ENCODE measurements around the gene MEG3. TPM values are rescaled to one million over a fixed set of nuclear protein-coding genes. Genes with fewer than 3 reads are reported as not detected.

MEG3 gene
- total RNA-seq, 2 experiments from 2014 or later: not detected

- intact Hi-C loops (cut with micrococcal nuclease): no loop called here
- Mint-ChIP-seq H3K4me1 (ENCODE audit: low read depth) (no peaks in the 10 kb centered on the region), H3K27me3 (peaks cover 11% of the 10 kb centered on the region), H3K36me3 (no peaks in the 10 kb centered on the region), H3K9me3 (no peaks in the 10 kb centered on the region), H3K27ac (no peak overlapping the region), H3K4me3 (no peak overlapping the region)
- no peak for DNase-seq
- ChIA-PET POLR2A (no interaction called here), CTCF (interaction anchor here (0.6 kb wide), 1 partner anchor 16 kb away, joined by 4 read pairs; no protein-coding TSS in a partner anchor)
These were observed 8.3 kb downstream of the MEG3 start for GRCh38 chr14:100834082-100834793.

- Mint-ChIP-seq H3K9me3 (no peaks in the 10 kb centered on the region), H3K27ac (no peak overlapping the region), H3K36me3 (no peaks in the 10 kb centered on the region), H3K4me3 (no peak overlapping the region), H3K27me3 (peaks cover 7% of the 10 kb centered on the region), H3K4me1 (ENCODE audit: low read depth) (no peaks in the 10 kb centered on the region)
- intact Hi-C loops (cut with micrococcal nuclease): no loop called here
- POLR2A ChIA-PET: no interaction called here
- DNase-seq: no peak
- CTCF ChIA-PET: no interaction called here
These were observed 9.1 kb downstream of the MEG3 start for GRCh38 chr14:100834794-100835547.

GRCh38 chr14:100835548-100836310 is 9.8 kb downstream of the MEG3 start:
- CTCF ChIA-PET: no interaction called here
- POLR2A ChIA-PET: no interaction called here
- intact Hi-C loops (cut with micrococcal nuclease): no loop called here
- H3K4me1 Mint-ChIP-seq (ENCODE audit: low read depth): no peaks in the 10 kb centered on the region
- H3K27me3 Mint-ChIP-seq: peaks cover 7% of the 10 kb centered on the region
- no peak for DNase-seq
- no peak overlapping the region for H3K4me3 Mint-ChIP-seq
- no peak overlapping the region for H3K27ac Mint-ChIP-seq
- no peaks in the 10 kb centered on the region for H3K36me3 Mint-ChIP-seq
- H3K9me3 Mint-ChIP-seq: no peaks in the 10 kb centered on the region

- CTCF ChIA-PET: no interaction called here
These were observed 10.4 kb downstream of the MEG3 start for GRCh38 chr14:100836311-100836805.

GRCh38 chr14:100836941-100837804 is 11.3 kb downstream of the MEG3 start:
- H3K4me3 Mint-ChIP-seq: no peak overlapping the region
- H3K27ac Mint-ChIP-seq: no peak overlapping the region
- POLR2A ChIA-PET: no interaction called here
- intact Hi-C loops (cut with micrococcal nuclease): no loop called here
- H3K4me1 Mint-ChIP-seq (ENCODE audit: low read depth): no peaks in the 10 kb centered on the region
- CTCF ChIA-PET: no interaction called here
- H3K9me3 Mint-ChIP-seq: no peaks in the 10 kb centered on the region
- peaks cover 7% of the 10 kb centered on the region for H3K27me3 Mint-ChIP-seq
- no peak for DNase-seq
- no peaks in the 10 kb centered on the region for H3K36me3 Mint-ChIP-seq

More at GRCh38 chr14:100836311-100836805, 10.4 kb downstream of the MEG3 start:
- no peak for DNase-seq
- POLR2A ChIA-PET: no interaction called here
- Mint-ChIP-seq H3K4me3 (no peak overlapping the region), H3K36me3 (no peaks in the 10 kb centered on the region), H3K9me3 (no peaks in the 10 kb centered on the region), H3K27ac (no peak overlapping the region), H3K27me3 (peaks cover 7% of the 10 kb centered on the region), H3K4me1 (ENCODE audit: low read depth) (no peaks in the 10 kb centered on the region)
- intact Hi-C loops (cut with micrococcal nuclease): no loop called here

GRCh38 chr14:100837805-100838350 is 12.0 kb downstream of the MEG3 start:
- H3K4me1 Mint-ChIP-seq (ENCODE audit: low read depth): no peaks in the 10 kb centered on the region
- H3K36me3 Mint-ChIP-seq: no peaks in the 10 kb centered on the region
- no peaks in the 10 kb centered on the region for H3K9me3 Mint-ChIP-seq
- POLR2A ChIA-PET: no interaction called here
- DNase-seq: no peak
- peaks cover 5% of the 10 kb centered on the region for H3K27me3 Mint-ChIP-seq
- H3K27ac Mint-ChIP-seq: no peak overlapping the region
- intact Hi-C loops (cut with micrococcal nuclease): no loop called here
- no peak overlapping the region for H3K4me3 Mint-ChIP-seq
- CTCF ChIA-PET: no interaction called here

- intact Hi-C loops (cut with micrococcal nuclease): no loop called here
- ChIA-PET POLR2A (no interaction called here), CTCF (no interaction called here)
- Mint-ChIP-seq H3K4me1 (ENCODE audit: low read depth) (no peaks in the 10 kb centered on the region), H3K27ac (no peak overlapping the region), H3K27me3 (peaks cover 4% of the 10 kb centered on the region), H3K36me3 (no peaks in the 10 kb centered on the region), H3K9me3 (no peaks in the 10 kb centered on the region), H3K4me3 (no peak overlapping the region)
- no peak for DNase-seq
These were observed 12.8 kb downstream of the MEG3 start for GRCh38 chr14:100838493-100839314.

GRCh38 chr14:100839315-100839585 is 13.3 kb downstream of the MEG3 start:
- Mint-ChIP-seq H3K9me3 (no peaks in the 10 kb centered on the region), H3K27me3 (peaks cover 4% of the 10 kb centered on the region), H3K27ac (no peak overlapping the region), H3K4me3 (no peak overlapping the region), H3K4me1 (ENCODE audit: low read depth) (no peaks in the 10 kb centered on the region), H3K36me3 (no peaks in the 10 kb centered on the region)
- ChIA-PET POLR2A (no interaction called here), CTCF (no interaction called here)
- intact Hi-C loops (cut with micrococcal nuclease): no loop called here
- no peak for DNase-seq

- intact Hi-C loops (cut with micrococcal nuclease): no loop called here
- CTCF ChIA-PET: interaction anchor here (1.3 kb wide), 1 partner anchor 11 kb away, joined by 4 read pairs; no protein-coding TSS in a partner anchor
- Mint-ChIP-seq H3K27ac (no peak overlapping the region), H3K9me3 (no peaks in the 10 kb centered on the region), H3K4me3 (no peak overlapping the region), H3K4me1 (ENCODE audit: low read depth) (no peaks in the 10 kb centered on the region), H3K36me3 (no peaks in the 10 kb centered on the region), H3K27me3 (peaks cover 2% of the 10 kb centered on the region)
- POLR2A ChIA-PET: no interaction called here
- DNase-seq: no peak
These were observed 13.8 kb downstream of the MEG3 start for GRCh38 chr14:100839681-100840111.

GRCh38 chr14:100840286-100841065 is 14.6 kb downstream of the MEG3 start:
- intact Hi-C loops (cut with micrococcal nuclease): no loop called here
- Mint-ChIP-seq H3K4me3 (no peak overlapping the region), H3K36me3 (no peaks in the 10 kb centered on the region), H3K27me3 (no peaks in the 10 kb centered on the region), H3K27ac (no peak overlapping the region), H3K9me3 (no peaks in the 10 kb centered on the region), H3K4me1 (ENCODE audit: low read depth) (no peaks in the 10 kb centered on the region)
- POLR2A ChIA-PET: no interaction called here
- no peak for DNase-seq
- CTCF ChIA-PET: interaction anchor here (1.3 kb wide), 1 partner anchor 10 kb away, joined by 4 read pairs; no protein-coding TSS in a partner anchor

Measured in activated CD4-positive, alpha-beta memory T cell treated with anti-CD3 and anti-CD28 coated beads for 36 hours (primary cell).